ENCODE data around the gene CTDNEP1.
A peak's percentile ranks its signal among the peaks of the same experiment; 100 is the strongest.

The CTDNEP1 gene

DNA sequence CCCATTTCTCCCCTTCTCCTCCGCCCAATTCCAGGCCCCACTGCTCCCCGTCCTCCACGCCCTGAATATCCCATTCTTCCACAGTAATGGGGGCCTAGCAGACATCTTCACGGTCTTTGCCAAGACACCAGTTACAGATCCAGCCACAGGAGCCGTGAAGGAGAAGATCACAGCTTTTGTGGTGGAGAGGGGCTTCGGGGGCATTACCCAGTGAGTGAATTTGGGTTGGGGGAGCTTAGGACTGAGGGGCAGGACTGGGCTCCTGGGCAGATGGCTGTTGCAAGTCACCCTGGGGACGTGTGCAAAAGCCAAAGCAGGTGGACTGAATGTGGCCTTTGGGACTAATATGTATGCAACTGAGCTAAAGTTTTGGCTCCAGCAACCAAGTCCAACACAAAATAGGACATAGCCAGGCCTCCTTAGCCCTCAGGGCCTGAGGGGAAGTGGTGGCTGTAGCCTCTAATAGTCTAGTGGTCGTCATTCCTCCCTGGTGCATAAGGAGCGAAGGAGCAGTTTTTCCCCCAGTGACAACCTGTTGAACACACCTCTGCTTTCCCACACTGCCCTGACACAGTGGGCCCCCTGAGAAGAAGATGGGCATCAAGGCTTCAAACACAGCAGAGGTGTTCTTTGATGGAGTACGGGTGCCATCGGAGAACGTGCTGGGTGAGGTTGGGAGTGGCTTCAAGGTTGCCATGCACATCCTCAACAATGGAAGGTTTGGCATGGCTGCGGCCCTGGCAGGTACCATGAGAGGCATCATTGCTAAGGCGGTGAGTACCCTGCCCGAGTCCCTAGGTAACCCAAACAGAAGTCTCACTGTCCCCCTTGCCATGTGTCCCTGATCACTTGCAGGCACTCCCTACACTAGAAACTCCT, 29.2 kb downstream of the CTDNEP1 start:
- no peak overlapping the region for H3K4me3 ChIP-seq
- H3K27ac ChIP-seq: peak overlapping the region; percentile 42; the same call in 1 of the 2 replicates
- TF ChIP-seq FOXP2 (optimal IDR thresholded peaks at IDR 0.05; ENCODE audit: control extremely low read depth, extremely low read length, insufficient read depth): no peak
- TF ChIP-seq POLR2AphosphoS5 (IDR thresholded peaks at IDR 0.05; ENCODE audit: borderline replicate concordance, low read depth, low read length): no peak
- TF ChIP-seq EZH2 (IDR thresholded peaks at IDR 0.05): no peak
- peaks cover 63% of the 10 kb centered on the region for H3K36me3 ChIP-seq (ENCODE audit: insufficient read depth, low read length)
- no peak overlapping the region for H3K9ac ChIP-seq (ENCODE audit: insufficient read length)
- DNase-seq (ENCODE audit: low read depth, low spot score): no peak
- no peaks in the 10 kb centered on the region for H3K9me3 ChIP-seq (ENCODE audit: low read depth, low read length)

DNA sequence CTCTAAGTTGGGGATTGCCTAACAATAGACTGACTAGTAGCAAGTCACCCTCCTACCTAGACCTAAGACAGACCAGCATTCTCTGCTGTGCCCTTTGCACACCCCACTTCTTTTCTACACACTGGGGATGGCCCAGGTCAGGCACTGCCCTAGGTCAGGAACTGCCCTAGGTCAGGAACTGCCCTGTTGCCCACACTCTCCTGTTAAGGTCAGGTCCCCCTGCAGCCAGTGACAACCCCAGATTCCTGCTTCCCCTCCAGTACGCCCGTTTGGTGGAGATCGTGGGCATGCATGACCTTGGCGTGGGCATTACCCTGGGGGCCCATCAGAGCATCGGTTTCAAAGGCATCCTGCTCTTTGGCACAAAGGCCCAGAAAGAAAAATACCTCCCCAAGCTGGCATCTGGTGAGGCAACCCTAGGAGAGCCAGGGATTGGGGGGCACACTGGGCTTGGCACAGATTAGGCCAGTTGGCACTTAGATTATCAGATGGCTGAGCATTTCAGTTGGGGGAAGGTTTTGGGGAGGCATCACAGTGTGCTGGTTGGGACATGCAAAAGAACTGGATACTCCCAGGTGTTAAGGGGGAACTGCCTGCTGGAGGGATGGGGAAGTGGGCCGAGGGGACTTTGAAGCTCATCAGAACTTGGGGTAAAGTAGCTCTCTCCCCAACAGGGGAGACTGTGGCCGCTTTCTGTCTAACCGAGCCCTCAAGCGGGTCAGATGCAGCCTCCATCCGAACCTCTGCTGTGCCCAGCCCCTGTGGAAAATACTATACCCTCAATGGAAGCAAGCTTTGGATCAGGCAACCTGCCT, 30.0 kb downstream of the CTDNEP1 start:
- Histone ChIP-seq H3K27ac (peak overlapping the region; percentile 42; the same call in 1 of the 2 replicates), H3K9me3 (ENCODE audit: low read depth, low read length) (no peaks in the 10 kb centered on the region), H3K9ac (ENCODE audit: insufficient read length) (no peak overlapping the region), H3K36me3 (ENCODE audit: insufficient read depth, low read length) (peaks cover 54% of the 10 kb centered on the region), H3K4me3 (peak overlapping the region; percentile 90)
- 0 out of 2 replicates have a peak, but pooled peaks have one; percentile 7 for TF ChIP-seq POLR2AphosphoS5 (IDR thresholded peaks at IDR 0.05; ENCODE audit: borderline replicate concordance, low read depth, low read length)
- no peak for TF ChIP-seq EZH2 (IDR thresholded peaks at IDR 0.05)
- no peak for DNase-seq (ENCODE audit: low read depth, low spot score)

DNA sequence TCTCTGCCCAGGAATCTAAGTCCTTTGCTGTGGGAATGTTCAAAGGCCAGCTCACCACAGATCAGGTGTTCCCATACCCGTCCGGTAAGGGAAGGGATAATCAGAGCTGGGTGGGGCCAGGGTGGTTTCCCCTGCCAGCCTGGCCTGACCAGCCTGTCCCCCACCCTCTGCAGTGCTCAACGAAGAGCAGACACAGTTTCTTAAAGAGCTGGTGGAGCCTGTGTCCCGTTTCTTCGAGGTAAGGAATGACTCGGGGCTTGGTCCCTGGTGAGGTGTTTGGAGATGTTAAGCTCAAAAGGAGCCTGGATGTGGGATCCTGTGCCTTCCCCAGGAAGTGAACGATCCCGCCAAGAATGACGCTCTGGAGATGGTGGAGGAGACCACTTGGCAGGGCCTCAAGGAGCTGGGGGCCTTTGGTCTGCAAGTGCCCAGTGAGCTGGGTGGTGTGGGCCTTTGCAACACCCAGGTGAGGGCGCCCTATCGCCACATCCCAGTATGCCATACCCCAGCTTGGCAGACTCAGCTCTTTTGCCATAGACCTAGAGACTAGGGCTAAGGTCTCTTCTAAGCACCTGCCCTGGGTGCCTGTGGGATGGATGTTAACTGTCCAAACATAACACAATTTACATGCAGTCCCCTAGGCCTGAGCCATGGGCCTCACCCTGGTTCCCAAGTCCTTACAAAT, 30.8 kb downstream of the CTDNEP1 start:
- H3K36me3 ChIP-seq (ENCODE audit: insufficient read depth, low read length): peaks cover 47% of the 10 kb centered on the region
- peak overlapping the region; percentile 82 for H3K9ac ChIP-seq (ENCODE audit: insufficient read length)
- H3K27ac ChIP-seq: peak overlapping the region; percentile 98
- peak overlapping the region; percentile 90 for H3K4me3 ChIP-seq
- no peak for TF ChIP-seq EZH2 (IDR thresholded peaks at IDR 0.05)
- TF ChIP-seq POLR2AphosphoS5 (IDR thresholded peaks at IDR 0.05; ENCODE audit: borderline replicate concordance, low read depth, low read length): no peak; the same call in 1 of the 2 replicates
- TF ChIP-seq FOXP2 (optimal IDR thresholded peaks at IDR 0.05; ENCODE audit: control extremely low read depth, extremely low read length, insufficient read depth): no peak
- no peaks in the 10 kb centered on the region for H3K9me3 ChIP-seq (ENCODE audit: low read depth, low read length)
- no peak for DNase-seq (ENCODE audit: low read depth, low spot score)

DNA sequence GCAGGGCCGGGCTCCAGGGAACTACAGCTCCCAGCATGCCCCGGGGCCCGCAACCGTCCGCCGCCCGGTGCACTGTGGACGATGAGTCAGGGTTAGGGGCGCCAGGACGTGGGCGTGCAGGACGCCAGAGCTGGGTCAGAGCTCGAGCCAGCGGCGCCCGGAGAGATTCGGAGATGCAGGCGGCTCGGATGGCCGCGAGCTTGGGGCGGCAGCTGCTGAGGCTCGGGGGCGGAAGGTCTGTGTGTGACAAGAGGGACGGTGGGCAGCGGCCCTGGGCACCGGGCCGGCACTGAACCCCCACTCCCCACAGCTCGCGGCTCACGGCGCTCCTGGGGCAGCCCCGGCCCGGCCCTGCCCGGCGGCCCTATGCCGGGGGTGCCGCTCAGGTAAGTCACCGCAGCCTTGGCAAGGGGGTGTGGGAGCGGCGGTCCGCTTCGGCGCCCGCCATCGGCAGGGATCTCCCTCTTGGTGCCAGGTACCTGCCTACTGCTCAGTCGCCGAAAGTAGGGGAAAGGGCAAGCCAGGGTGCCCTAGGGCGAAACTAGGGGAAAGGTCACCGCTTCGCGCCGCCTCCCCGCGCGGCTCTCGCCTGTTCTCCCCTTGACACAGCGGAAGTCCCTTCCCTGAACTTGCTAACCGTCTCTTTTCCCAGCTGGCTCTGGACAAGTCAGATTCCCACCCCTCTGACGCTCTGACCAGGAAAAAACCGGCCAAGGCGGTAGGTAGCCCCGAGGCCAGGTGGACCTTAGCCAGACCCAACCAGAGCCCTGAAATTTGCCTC, 31.5 kb downstream of the CTDNEP1 start, which contains the start of the genes ACADVL and DLG4:
TSS of gene ACADVL (plus strand) at position 127 of the 781 bp plus-strand sequence. CDS start at position 174, 47 bp downstream.
TSS of gene DLG4 (minus strand) at position 25 of the 781 bp plus-strand sequence.
- no peak for DNase-seq (ENCODE audit: low read depth, low spot score)
- H3K27ac ChIP-seq: peak within 1 kb of the TSS; percentile 98
- H3K9ac ChIP-seq (ENCODE audit: insufficient read length): peak within 1 kb of the TSS; percentile 82
- TF ChIP-seq FOXP2 (optimal IDR thresholded peaks at IDR 0.05; ENCODE audit: control extremely low read depth, extremely low read length, insufficient read depth) (no peak), POLR2AphosphoS5 (IDR thresholded peaks at IDR 0.05; ENCODE audit: borderline replicate concordance, low read depth, low read length) (0 out of 2 replicates have a peak, but pooled peaks have one; percentile 28), EZH2 (IDR thresholded peaks at IDR 0.05) (no peak)
- H3K4me3 ChIP-seq: peak within 1 kb of the TSS; percentile 90
- H3K9me3 ChIP-seq (ENCODE audit: low read depth, low read length): no peaks in the 10 kb centered on the region
- peaks cover 39% of the 10 kb centered on the region for H3K36me3 ChIP-seq (ENCODE audit: insufficient read depth, low read length)

DNA sequence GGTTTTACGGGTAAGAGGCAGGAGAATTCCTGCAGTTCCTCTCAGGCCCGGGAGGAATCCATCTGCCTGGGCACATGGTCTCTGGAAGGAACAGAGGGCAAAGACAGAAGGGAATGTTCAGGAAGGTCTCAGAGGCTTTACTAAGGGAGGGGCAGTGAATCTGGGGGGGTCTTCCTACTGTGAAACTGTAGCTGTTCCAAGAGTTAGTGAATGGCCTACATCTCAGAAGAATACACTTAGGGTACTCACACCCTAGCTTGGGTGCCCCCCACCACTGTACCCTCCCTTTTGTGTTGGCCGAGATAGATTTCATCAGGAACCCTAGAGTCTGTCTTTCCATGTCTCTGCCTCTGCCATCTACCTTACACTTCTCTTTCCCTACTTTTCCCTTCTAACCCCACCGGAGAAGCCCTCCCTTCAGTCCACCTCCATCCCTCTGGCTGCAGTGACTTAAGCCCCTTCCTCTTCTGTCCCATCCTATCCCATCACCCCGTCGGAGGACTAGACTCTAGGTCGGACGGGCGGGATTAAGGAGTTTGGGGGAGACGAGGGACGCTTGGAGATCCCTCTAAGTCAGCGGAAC, 32.2 kb downstream of the CTDNEP1 start:
- Histone ChIP-seq H3K9ac (ENCODE audit: insufficient read length) (peak overlapping the region; percentile 82), H3K4me3 (peak overlapping the region; percentile 90), H3K9me3 (ENCODE audit: low read depth, low read length) (no peaks in the 10 kb centered on the region), H3K36me3 (ENCODE audit: insufficient read depth, low read length) (peaks cover 32% of the 10 kb centered on the region), H3K27ac (peak overlapping the region; percentile 98)
- no peak for DNase-seq (ENCODE audit: low read depth, low spot score)
- TF ChIP-seq EZH2 (IDR thresholded peaks at IDR 0.05) (no peak), POLR2AphosphoS5 (IDR thresholded peaks at IDR 0.05; ENCODE audit: borderline replicate concordance, low read depth, low read length) (peak; percentile 12; the same call in 1 of the 2 replicates)

DNA sequence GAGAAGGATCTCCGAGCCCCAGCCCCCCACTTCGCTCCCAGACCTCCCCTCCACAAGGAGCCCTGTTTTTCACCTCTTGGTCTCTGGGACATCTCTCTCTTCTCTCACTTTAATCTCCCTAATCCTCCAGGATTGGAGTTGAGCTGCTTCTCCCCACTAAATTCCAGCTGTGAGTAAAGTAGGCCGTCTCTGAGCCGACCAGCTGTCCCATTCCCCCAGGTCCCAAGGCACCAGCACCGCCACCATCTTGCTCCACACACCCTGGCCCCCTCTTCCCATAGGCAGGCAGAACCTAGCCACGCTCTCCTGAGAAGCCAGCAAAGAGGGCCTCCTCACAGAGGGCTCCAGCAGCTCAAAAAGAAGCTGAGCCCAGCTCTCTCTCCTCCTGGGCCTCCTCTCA, 32.8 kb downstream of the CTDNEP1 start:
- Histone ChIP-seq H3K27ac (peak overlapping the region; percentile 98), H3K36me3 (ENCODE audit: insufficient read depth, low read length) (peaks cover 27% of the 10 kb centered on the region), H3K4me3 (peak overlapping the region; percentile 90), H3K9me3 (ENCODE audit: low read depth, low read length) (no peaks in the 10 kb centered on the region), H3K9ac (ENCODE audit: insufficient read length) (peak overlapping the region; percentile 82)
- no peak for DNase-seq (ENCODE audit: low read depth, low spot score)
- 0 out of 2 replicates have a peak, but pooled peaks have one; percentile 32 for TF ChIP-seq POLR2AphosphoS5 (IDR thresholded peaks at IDR 0.05; ENCODE audit: borderline replicate concordance, low read depth, low read length)
- no peak for TF ChIP-seq EZH2 (IDR thresholded peaks at IDR 0.05)
- no peak for TF ChIP-seq FOXP2 (optimal IDR thresholded peaks at IDR 0.05; ENCODE audit: control extremely low read depth, extremely low read length, insufficient read depth)

DNA sequence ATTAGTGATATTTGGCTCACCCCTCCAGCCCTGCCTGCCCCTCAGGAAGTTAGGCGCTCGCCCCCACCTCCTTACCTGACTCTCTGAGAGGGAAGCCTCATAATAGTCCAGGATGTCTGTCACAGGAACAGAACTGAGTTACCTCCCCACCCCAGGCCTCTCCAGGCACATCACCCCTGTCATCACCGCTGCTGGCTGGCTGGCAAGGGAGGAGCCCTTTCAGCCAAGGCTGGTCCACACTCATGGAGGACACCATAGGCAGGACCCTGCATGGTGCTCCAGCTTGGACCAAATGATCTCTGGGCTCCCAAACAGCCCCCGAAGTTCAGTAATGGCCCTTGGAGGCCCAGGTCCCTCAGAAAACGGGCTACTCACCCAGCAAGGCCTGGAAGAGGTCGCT, 33.4 kb downstream of the CTDNEP1 start:
- peak overlapping the region; percentile 98 for H3K27ac ChIP-seq
- peak overlapping the region; percentile 72 for H3K4me3 ChIP-seq

More for the DNA sequence above, 33.4 kb downstream of the CTDNEP1 start:
- peak overlapping the region; percentile 39 for H3K9ac ChIP-seq (ENCODE audit: insufficient read length)
- no peaks in the 10 kb centered on the region for H3K9me3 ChIP-seq (ENCODE audit: low read depth, low read length)
- H3K36me3 ChIP-seq (ENCODE audit: insufficient read depth, low read length): peaks cover 21% of the 10 kb centered on the region; the same call in 1 of the 2 replicates
- TF ChIP-seq POLR2AphosphoS5 (IDR thresholded peaks at IDR 0.05; ENCODE audit: borderline replicate concordance, low read depth, low read length) (no peak), EZH2 (IDR thresholded peaks at IDR 0.05) (no peak), FOXP2 (optimal IDR thresholded peaks at IDR 0.05; ENCODE audit: control extremely low read depth, extremely low read length, insufficient read depth) (no peak)
- DNase-seq (ENCODE audit: low read depth, low spot score): no peak
